ENCODE measurements around the gene MAD1L1. TPM values are rescaled to one million over a fixed set of nuclear protein-coding genes. Genes with fewer than 3 reads are reported as not detected.

MAD1L1 gene
- total and polyA plus RNA-seq, 8 donors = 12.8 to 469 (median 27.3) TPM

DNA sequence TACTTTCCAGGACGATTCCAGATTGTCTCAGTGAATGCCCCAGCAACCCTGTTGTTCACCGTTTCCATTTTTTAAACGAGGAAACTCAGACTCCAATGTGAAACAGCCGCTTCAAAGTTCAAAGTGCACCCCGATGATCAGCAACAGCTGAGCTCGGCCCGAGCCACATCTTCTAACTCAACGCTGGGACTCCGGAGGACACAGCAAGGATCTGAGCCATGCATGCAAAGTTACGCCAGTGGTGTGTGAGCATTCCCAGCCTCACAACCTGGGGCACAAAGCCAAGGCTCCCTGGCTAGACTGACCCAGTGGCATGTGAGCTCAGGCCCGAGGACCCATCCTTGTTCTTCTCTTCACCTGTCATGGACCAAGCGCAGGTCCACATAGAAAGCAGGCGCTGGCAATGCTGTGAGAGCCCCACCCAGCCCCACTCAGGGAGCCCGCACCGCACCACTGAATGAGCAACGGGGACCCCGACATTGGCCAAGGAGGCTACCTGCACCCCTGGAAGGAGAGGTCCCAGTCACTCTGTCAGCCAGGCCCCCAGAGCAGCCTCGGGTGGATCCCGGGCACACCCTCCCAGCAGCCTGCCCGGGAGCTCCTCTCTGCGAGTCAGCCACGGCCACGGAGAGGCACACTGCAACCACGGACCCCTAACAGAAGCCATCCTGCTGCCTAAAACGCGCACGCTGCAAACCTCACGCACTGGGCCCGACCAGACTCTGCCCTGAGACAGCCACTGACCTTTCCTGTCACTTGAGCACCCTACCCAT, 82.9 kb downstream of the MAD1L1 start:
- Histone ChIP-seq H3K4me1 (no peaks in the 10 kb centered on the region), H3K27ac (no peak overlapping the region), H3K9me3 (no peaks in the 10 kb centered on the region), H3K36me3 (peaks cover 5 to 44% (median 36%) of the 10 kb centered on the region in 4 donors), H3K27me3 (no peaks in the 10 kb centered on the region), H3K4me3 (no peak overlapping the region)
- TF ChIP-seq POLR2AphosphoS5 (IDR thresholded peaks at IDR 0.05) (no peak), POLR2A (IDR thresholded peaks at IDR 0.05) (no peak), CTCF (IDR thresholded peaks at IDR 0.05) (no peak), EP300 (IDR thresholded peaks at IDR 0.05) (no peak)
- intact Hi-C loops (cut with DNase I; ENCODE audit: low total_unique reads) = no loop called here
- DNase-seq = no peak
- 88 to 95% (median 95%) methylated on average over 16 to 29 of the region's 29 CpGs for WGBS, 5 donors

DNA sequence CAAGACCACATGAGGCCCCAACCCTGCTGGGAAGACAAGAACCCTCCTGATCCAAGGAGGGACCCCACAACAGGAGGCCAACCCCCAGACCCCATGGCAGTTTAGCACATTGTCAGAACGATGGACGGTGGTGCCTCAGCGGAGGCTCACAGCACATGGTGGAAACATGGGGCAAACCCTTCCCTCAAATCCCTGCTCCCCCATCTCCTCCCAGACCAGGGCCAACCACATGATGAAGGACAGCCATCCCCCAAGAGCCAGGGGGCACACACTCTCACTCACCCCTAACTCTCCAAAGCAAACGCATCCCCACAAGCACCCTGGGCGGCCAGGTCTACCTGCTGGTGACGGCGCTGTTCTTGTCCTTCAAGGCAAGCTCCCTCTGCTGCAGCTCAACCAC, 83.9 kb downstream of the MAD1L1 start:
- TF ChIP-seq POLR2AphosphoS5 (IDR thresholded peaks at IDR 0.05) (no peak), POLR2A (IDR thresholded peaks at IDR 0.05) (no peak), CTCF (IDR thresholded peaks at IDR 0.05) (no peak), EP300 (IDR thresholded peaks at IDR 0.05) (no peak)

DNA sequence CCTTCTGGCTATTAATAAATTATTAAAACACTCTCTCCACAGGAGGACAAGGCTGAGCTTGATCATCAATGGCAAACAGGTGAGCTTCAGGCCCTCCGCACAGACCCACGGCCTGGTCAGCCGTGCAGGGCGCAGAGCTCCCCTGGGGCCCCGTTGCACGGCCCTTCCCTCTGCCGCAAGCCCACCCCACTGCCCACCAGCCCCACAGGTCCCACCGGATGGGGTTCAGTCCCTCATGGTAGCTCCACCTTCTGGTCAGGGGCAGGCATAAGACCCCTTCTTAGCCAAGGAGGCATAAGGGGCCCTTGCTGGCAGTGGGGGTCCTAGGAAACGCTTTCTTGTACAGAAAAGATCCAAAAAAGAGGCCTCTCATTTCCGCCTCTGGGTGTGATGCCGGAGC, 84.6 kb downstream of the MAD1L1 start:
- Histone ChIP-seq H3K36me3 (peaks cover 5 to 61% (median 52%) of the 10 kb centered on the region in 4 donors), H3K27ac (no peak overlapping the region), H3K4me1 (no peaks in the 10 kb centered on the region), H3K9me3 (no peaks in the 10 kb centered on the region), H3K4me3 (no peak overlapping the region), H3K27me3 (no peaks in the 10 kb centered on the region)
- intact Hi-C loops (cut with DNase I; ENCODE audit: low total_unique reads) = no loop called here
- TF ChIP-seq POLR2AphosphoS5 (IDR thresholded peaks at IDR 0.05) (no peak), POLR2A (IDR thresholded peaks at IDR 0.05) (no peak), EP300 (IDR thresholded peaks at IDR 0.05) (no peak), CTCF (IDR thresholded peaks at IDR 0.05) (no peak)
- 87 to 98% (median 94%) methylated on average over 7 to 11 of the region's 11 CpGs for WGBS, 5 donors
- DNase-seq = no peak

More for the DNA sequence above, 83.9 kb downstream of the MAD1L1 start:
- WGBS, 5 donors = 96 to 100% (median 99%) methylated on average over 6 to 7 of the region's 7 CpGs
- intact Hi-C loops (cut with DNase I; ENCODE audit: low total_unique reads) = no loop called here
- H3K4me1 ChIP-seq = no peaks in the 10 kb centered on the region
- no peak overlapping the region for H3K4me3 ChIP-seq
- H3K36me3 ChIP-seq = peaks cover 5 to 54% (median 46%) of the 10 kb centered on the region in 4 donors
- no peak for DNase-seq
- H3K27ac ChIP-seq = no peak overlapping the region
- H3K27me3 ChIP-seq = no peaks in the 10 kb centered on the region
- H3K9me3 ChIP-seq = no peaks in the 10 kb centered on the region

GRCh38 chr7:2146676-2147472, 85.9 kb downstream of the MAD1L1 start:
- Histone ChIP-seq H3K9me3 (no peaks in the 10 kb centered on the region), H3K27me3 (no peaks in the 10 kb centered on the region), H3K27ac (no peak overlapping the region), H3K36me3 (peaks cover 5 to 70% (median 59%) of the 10 kb centered on the region in 4 donors), H3K4me3 (no peak overlapping the region), H3K4me1 (no peaks in the 10 kb centered on the region)
- TF ChIP-seq POLR2AphosphoS5 (IDR thresholded peaks at IDR 0.05) = no peak
- TF ChIP-seq POLR2A (IDR thresholded peaks at IDR 0.05) = no peak
- no peak for TF ChIP-seq CTCF (IDR thresholded peaks at IDR 0.05)
- no peak for TF ChIP-seq EP300 (IDR thresholded peaks at IDR 0.05)
- intact Hi-C loops (cut with DNase I; ENCODE audit: low total_unique reads) = no loop called here
- no peak for DNase-seq
- 91 to 97% (median 95%) methylated on average over 29 to 35 of the region's 35 CpGs for WGBS, 5 donors
